OCI-LY1 (cell line): ENCODE results near the gene FBXW2.

Experiments
- H2AFZ ChIP-seq: fragments of 200-600 bp; sonication (generic), shearing (Covaris generic); 2 replicates; pipeline ENCODE4 v1.6.0; 2014; ENCODE audit warnings: antibody characterized with exemption, mild to moderate bottlenecking, low read length
- H3F3A ChIP-seq: fragments of 200-600 bp; sonication (generic), shearing (Covaris generic); 2 replicates; pipeline ENCODE4 v1.6.0; 2014; ENCODE audit warnings: mild to moderate bottlenecking, antibody characterized with exemption, low read length, moderate library complexity; ENCODE audit not compliant: insufficient read depth
- H3K27ac ChIP-seq: fragments of 200-600 bp; sonication (generic); 2 replicates; pipeline ENCODE4 v1.5.1; 2014; ENCODE audit warnings: low read length, mixed run types, mild to moderate bottlenecking, low read depth; ENCODE audit not compliant: poor library complexity, severe bottlenecking
- H3K27me3 ChIP-seq: fragments of 200-600 bp; sonication (generic); 2 replicates; pipeline ENCODE4 v1.6.0; 2014; ENCODE audit warnings: antibody characterized with exemption, mild to moderate bottlenecking, low read length, moderate library complexity; ENCODE audit not compliant: insufficient read depth
- H3K36me3 ChIP-seq: fragments of 200-600 bp; sonication (generic); 2 replicates; pipeline ENCODE4 v1.6.1; 2014; ENCODE audit warnings: mild to moderate bottlenecking, antibody characterized with exemption, low read length, moderate library complexity, mixed read lengths; ENCODE audit not compliant: insufficient read depth
- H3K4me1 ChIP-seq: fragments of 200-600 bp; sonication (generic); 2 replicates; pipeline ENCODE4 v1.5.1; 2014; ENCODE audit warnings: mild to moderate bottlenecking, low read length, moderate library complexity; ENCODE audit not compliant: insufficient read depth, severe bottlenecking
- H3K4me2 ChIP-seq: fragments of 200-600 bp; sonication (generic), shearing (Covaris generic); 2 replicates; pipeline ENCODE4 v1.6.1; 2014; ENCODE audit warnings: low read length
- H3K4me3 ChIP-seq: fragments of 200-600 bp; sonication (generic); 2 replicates; pipeline ENCODE4 v1.5.1; 2014; ENCODE audit warnings: low read length, low read depth, mild to moderate bottlenecking, mixed read lengths; ENCODE audit not compliant: poor library complexity, severe bottlenecking
- H3K79me2 ChIP-seq: fragments of 200-600 bp; shearing (Covaris generic); 2 replicates; pipeline ENCODE4 v1.6.1; 2016; ENCODE audit warnings: mixed run types, low read length, mixed read lengths; ENCODE audit not compliant: insufficient read depth
- H3K9ac ChIP-seq: fragments of 200-600 bp; sonication (generic), shearing (Covaris generic); 2 replicates; pipeline ENCODE4 v1.6.1; 2014; ENCODE audit warnings: mild to moderate bottlenecking, low read length, mixed read lengths
- H3K9me2 ChIP-seq: fragments of 200-600 bp; sonication (generic), shearing (Covaris generic); 2 replicates; pipeline ENCODE4 v1.6.1; 2014; ENCODE audit warnings: low read depth, mild to moderate bottlenecking, low read length, mixed read lengths
- H3K9me3 ChIP-seq: fragments of 200-600 bp; shearing (Covaris generic); 2 replicates; pipeline ENCODE4 v1.6.1; 2014; ENCODE audit warnings: low read length, mixed read lengths
- H4K20me1 ChIP-seq: fragments of 200-600 bp; sonication (generic), shearing (Covaris generic); 2 replicates; pipeline ENCODE4 v1.6.0; 2016; ENCODE audit warnings: mild to moderate bottlenecking, low read length; ENCODE audit not compliant: insufficient read depth
- CTCF ChIP-seq: fragments of 200-600 bp; sonication (generic), shearing (Covaris generic); IDR thresholded peaks from 2 replicates; pipeline ENCODE4 v1.5.1; 2017; ENCODE audit warnings: mild to moderate bottlenecking, antibody characterized with exemption, low read length, moderate library complexity, mixed read lengths
- EZH2 ChIP-seq: fragments of 200-600 bp; sonication (generic), shearing (Covaris generic); IDR thresholded peaks from 2 replicates; pipeline ENCODE4 v1.8.0; 2017; ENCODE audit warnings: borderline replicate concordance, mixed run types, mild to moderate bottlenecking, antibody characterized with exemption, low read length, moderate library complexity, mixed read lengths

The FBXW2 gene

GRCh38 chr9:120745278-120745677 lies 47.9 kb downstream of the FBXW2 start:
- no peaks in the 10 kb centered on the region for H3K27me3 ChIP-seq
- H3K4me1 ChIP-seq, result no peaks in the 10 kb centered on the region
- no peak overlapping the region for H3K4me2 ChIP-seq
- no peak overlapping the region for H3K4me3 ChIP-seq
- H4K20me1 ChIP-seq, result no peaks in the 10 kb centered on the region
- H3F3A ChIP-seq, result no peaks in the 10 kb centered on the region
- no peak overlapping the region for H3K9ac ChIP-seq
- no peak overlapping the region for H2AFZ ChIP-seq
- H3K9me2 ChIP-seq, result no peaks in the 10 kb centered on the region
- H3K36me3 ChIP-seq, result no peaks in the 10 kb centered on the region
- no peak overlapping the region for H3K27ac ChIP-seq
- no peaks in the 10 kb centered on the region for H3K79me2 ChIP-seq
- TF ChIP-seq EZH2 (no peak), CTCF (no peak)
- no peaks in the 10 kb centered on the region for H3K9me3 ChIP-seq

GRCh38 chr9:120742951-120743416 lies 50.2 kb downstream of the FBXW2 start:
- Histone ChIP-seq H2AFZ (no peak overlapping the region), H3K4me2 (no peak overlapping the region), H3K9me3 (no peaks in the 10 kb centered on the region), H3K4me1 (no peaks in the 10 kb centered on the region), H3K27ac (no peak overlapping the region), H3K27me3 (no peaks in the 10 kb centered on the region), H3F3A (no peaks in the 10 kb centered on the region), H3K79me2 (no peaks in the 10 kb centered on the region), H4K20me1 (no peaks in the 10 kb centered on the region), H3K4me3 (no peak overlapping the region), H3K36me3 (no peaks in the 10 kb centered on the region), H3K9me2 (no peaks in the 10 kb centered on the region), H3K9ac (no peak overlapping the region)
- TF ChIP-seq EZH2, result no peak
- TF ChIP-seq CTCF, result peak; percentile 78

DNA sequence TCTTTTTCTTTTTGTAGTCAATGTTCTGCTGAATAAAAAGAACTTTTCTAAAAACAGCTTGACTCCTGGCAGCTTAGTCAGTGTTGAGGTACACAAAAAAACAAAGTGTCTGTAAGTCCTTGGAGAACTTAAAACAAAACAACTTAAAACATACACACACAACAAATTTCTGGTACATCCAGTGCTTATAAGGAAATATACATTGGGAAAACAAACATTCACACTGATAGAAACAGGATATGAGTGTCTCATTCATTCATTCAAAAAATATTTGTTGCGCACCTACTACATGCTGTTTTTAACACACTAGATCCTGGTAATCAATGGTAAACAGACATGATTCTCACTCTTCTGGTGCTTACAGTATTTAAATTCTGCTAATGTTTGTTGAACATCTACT lies 51.5 kb downstream of the FBXW2 start:
- no peak overlapping the region for H3K27ac ChIP-seq

More for the DNA sequence above, 51.5 kb downstream of the FBXW2 start:
- Histone ChIP-seq H3K4me1 (no peaks in the 10 kb centered on the region), H3K27me3 (no peaks in the 10 kb centered on the region), H3F3A (no peaks in the 10 kb centered on the region), H2AFZ (no peak overlapping the region), H3K4me2 (no peak overlapping the region), H3K9ac (no peak overlapping the region), H3K9me2 (no peaks in the 10 kb centered on the region), H4K20me1 (no peaks in the 10 kb centered on the region), H3K36me3 (no peaks in the 10 kb centered on the region), H3K9me3 (no peaks in the 10 kb centered on the region), H3K79me2 (no peaks in the 10 kb centered on the region), H3K4me3 (no peak overlapping the region)
- TF ChIP-seq CTCF, result no peak
- TF ChIP-seq EZH2, result no peak
